ENCODE data around the gene TOMM20L. TPM values are rescaled to one million over a fixed set of nuclear protein-coding genes. Genes with fewer than 3 reads are reported as not detected.

The TOMM20L gene
- total RNA-seq, 1 donor from 2014 or later = not detected

- DNase-seq = peak; percentile 99
These were observed 31.8 kb downstream of the TOMM20L start, which contains the start of the genes KIAA0586 and TIMM9 for GRCh38 chr14:58427281-58428117. TSS of gene KIAA0586 (plus strand) at chr14:58427719. CDS start at chr14:58428265, 546 bp downstream. TSS of gene TIMM9 (minus strand) at chr14:58427531. CDS start at chr14:58411945, 15,586 bp downstream.

DNA sequence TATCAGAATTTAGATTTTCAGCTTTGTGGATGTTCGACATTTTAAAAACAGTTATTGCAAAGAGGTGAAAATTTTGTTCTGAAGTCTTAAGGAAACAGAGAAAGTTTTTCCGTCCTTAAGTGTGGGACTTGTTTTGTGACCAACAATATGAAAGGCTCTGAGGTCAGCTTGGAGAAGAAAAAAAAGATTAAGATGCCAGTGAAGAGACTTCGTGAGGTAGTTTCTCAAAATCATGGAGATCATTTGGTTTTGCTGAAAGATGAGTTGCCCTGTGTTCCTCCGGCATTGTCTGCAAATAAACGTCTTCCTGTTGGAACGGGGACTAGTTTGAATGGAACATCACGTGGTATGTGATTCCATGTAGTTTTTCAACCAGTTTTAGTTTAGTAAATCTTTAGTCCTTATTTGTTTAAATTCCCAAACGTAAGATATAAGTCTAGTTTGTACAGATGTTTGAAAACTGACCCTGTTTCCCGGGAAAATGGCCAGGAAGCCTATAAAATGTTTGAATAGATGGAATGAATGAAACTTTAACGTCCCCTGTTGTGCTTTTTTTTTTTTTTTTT is 32.5 kb downstream of the TOMM20L start:
- peak; percentile 80 for DNase-seq

DNA sequence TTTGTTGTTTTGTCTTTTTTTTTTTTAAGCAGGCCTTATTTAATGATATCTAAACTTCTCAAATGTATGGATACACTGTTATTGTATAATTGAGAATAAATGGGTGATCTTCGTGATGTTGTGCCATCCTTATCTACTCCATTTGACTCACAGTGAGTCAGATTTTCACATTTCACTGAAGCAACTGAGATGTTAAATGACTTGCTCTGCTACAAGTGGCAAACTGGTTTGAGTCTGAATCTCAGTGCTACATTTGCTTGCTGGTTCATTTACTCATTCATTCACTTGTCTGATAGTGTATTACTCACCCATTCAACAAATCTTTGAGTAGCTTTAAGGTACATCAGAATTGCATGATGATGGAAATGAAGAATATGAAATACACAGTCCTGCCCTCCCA is 34.4 kb downstream of the TOMM20L start:
- no peak for DNase-seq

- DNase-seq = no peak
These were observed 43.7 kb downstream of the TOMM20L start for GRCh38 chr14:58439476-58439875.

- no peak for DNase-seq
These were observed 48.9 kb downstream of the TOMM20L start for GRCh38 chr14:58444627-58445026.

DNA sequence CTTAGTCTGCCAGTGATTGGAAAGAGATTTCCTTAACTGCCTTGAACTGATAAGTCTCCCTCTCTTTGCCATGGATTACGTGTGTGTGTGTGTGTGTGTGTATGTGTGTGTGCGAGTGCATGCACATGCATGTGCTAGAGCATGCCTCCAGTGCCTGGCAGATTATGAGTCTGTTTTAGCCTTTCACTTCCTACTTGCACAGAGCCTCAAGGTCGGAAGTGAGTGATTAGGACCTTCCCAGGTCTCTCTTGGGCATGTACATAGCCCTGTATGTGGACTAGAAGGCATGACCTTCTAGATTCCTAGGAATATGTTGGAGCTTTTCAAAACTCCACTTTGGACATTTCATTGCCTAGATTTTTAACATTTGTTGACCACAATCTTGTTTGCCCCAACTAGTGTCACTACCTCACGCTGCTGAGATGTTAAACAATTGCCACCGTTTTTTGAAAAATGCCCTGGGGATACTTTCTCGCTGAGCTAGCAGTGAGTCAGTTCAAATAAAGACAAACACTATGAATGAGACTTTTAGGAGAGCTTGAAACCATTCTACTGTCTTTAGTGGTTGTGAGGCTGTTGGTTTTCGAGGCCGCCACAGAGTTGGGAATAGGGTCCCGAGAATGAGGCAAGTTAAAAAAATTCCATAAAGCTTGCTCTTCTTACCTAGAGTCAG is 60.0 kb downstream of the TOMM20L start:
- DNase-seq = no peak

Small RNA genes within 50 kb of the gene (small RNA-seq; reads per million reads assigned to genes)
- gene RF00019 (ENCODE audit: low replicate concordance) = not detected

Other genes with a start within 250 kb of the TOMM20L start
- 13.8 TPM for gene ARMH4, start 243.7 kb upstream of the TOMM20L start, total RNA-seq
- 65.6 TPM for gene ACTR10, start 195.8 kb upstream of the TOMM20L start, total RNA-seq
- gene PSMA3, start 151.1 kb upstream of the TOMM20L start, total RNA-seq = 54.5 TPM
- 31.6 TPM for gene ARID4A, start 97.4 kb upstream of the TOMM20L start, total RNA-seq
- gene TIMM9, start 31.6 kb downstream of the TOMM20L start, total RNA-seq = 34.7 TPM
- gene KIAA0586, start 31.8 kb downstream of the TOMM20L start, total RNA-seq = 21.0 TPM
- 24.3 TPM for gene DACT1, start 242.0 kb downstream of the TOMM20L start, total RNA-seq